ENCODE results near the gene NUP214.

DNA sequence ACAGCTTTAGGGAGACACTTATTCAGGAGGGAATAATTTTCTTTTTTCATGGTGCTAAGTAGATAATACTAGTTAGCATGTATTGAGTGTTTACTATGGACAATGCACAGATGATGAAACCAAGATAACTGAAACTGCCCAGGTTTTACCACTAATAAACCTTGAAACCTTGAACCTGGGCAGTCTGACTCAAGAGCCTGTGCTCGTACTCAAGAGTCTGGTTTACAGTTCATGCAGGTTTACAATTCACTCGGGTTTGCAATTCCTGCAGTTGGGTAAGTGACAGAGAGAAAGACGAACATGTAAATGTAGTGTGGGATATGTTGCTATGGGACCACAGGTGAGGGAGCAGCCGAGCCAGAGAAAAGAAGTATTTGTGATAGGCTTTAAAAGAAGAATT, 28.2 kb downstream of the NUP214 start:
- no peak for TF ChIP-seq POLR2A (IDR thresholded peaks at IDR 0.05)
- TF ChIP-seq, protein P1, sequence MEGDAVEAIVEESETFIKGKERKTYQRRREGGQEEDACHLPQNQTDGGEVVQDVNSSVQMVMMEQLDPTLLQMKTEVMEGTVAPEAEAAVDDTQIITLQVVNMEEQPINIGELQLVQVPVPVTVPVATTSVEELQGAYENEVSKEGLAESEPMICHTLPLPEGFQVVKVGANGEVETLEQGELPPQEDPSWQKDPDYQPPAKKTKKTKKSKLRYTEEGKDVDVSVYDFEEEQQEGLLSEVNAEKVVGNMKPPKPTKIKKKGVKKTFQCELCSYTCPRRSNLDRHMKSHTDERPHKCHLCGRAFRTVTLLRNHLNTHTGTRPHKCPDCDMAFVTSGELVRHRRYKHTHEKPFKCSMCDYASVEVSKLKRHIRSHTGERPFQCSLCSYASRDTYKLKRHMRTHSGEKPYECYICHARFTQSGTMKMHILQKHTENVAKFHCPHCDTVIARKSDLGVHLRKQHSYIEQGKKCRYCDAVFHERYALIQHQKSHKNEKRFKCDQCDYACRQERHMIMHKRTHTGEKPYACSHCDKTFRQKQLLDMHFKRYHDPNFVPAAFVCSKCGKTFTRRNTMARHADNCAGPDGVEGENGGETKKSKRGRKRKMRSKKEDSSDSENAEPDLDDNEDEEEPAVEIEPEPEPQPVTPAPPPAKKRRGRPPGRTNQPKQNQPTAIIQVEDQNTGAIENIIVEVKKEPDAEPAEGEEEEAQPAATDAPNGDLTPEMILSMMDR (IDR thresholded peaks at IDR 0.05), result no peak
- TF ChIP-seq POLR2AphosphoS5 (IDR thresholded peaks at IDR 0.05), result no peak

Data from prostate gland (tissue), 2 donors.